Measurements from ENCODE around the gene DNAJB9.

DNAJB9 gene

DNA sequence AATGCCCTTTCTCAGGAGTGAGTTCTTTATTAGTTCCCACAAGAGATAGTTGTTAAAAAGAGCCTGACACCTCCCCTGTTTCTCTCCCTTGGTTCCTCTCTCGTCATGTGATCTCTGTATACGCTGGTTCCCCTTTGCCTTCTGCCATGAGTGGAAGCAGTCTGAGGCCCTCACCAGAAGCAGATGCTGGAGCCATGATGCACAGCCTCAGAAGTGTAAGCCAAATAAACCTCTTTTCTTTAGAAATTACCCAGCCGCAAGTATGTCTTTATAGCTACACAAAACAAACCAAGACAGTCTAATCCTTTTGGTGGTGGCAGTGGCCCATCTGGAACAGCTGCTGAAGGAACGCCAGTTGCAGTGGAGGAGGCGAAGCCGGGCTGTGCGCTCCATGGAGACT is 9.3 kb downstream of the DNAJB9 start:
- TF ChIP-seq, protein P1, sequence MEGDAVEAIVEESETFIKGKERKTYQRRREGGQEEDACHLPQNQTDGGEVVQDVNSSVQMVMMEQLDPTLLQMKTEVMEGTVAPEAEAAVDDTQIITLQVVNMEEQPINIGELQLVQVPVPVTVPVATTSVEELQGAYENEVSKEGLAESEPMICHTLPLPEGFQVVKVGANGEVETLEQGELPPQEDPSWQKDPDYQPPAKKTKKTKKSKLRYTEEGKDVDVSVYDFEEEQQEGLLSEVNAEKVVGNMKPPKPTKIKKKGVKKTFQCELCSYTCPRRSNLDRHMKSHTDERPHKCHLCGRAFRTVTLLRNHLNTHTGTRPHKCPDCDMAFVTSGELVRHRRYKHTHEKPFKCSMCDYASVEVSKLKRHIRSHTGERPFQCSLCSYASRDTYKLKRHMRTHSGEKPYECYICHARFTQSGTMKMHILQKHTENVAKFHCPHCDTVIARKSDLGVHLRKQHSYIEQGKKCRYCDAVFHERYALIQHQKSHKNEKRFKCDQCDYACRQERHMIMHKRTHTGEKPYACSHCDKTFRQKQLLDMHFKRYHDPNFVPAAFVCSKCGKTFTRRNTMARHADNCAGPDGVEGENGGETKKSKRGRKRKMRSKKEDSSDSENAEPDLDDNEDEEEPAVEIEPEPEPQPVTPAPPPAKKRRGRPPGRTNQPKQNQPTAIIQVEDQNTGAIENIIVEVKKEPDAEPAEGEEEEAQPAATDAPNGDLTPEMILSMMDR (IDR thresholded peaks at IDR 0.05), result no peak

DNA sequence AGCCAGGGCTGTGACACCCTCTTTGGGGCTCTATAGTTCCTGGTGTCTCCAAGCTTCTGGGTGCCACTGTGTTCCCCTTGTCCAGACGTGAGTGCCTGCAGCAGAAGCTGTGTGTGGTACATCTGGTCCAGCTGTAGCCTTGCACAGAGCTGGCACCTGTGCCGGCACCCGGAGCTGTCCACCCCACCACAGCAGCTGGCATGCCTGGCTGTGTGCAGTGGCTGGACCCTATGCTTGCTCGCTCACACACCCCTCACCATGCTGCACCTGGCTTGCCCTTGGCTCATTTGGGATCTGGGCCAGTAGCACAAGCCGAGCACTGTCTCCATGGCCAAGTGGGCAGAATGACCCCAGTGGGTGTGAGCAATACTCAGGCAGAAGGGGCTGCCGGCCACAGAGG is 10.6 kb downstream of the DNAJB9 start:
- TF ChIP-seq, protein P1 (IDR thresholded peaks at IDR 0.05), result no peak

DNA sequence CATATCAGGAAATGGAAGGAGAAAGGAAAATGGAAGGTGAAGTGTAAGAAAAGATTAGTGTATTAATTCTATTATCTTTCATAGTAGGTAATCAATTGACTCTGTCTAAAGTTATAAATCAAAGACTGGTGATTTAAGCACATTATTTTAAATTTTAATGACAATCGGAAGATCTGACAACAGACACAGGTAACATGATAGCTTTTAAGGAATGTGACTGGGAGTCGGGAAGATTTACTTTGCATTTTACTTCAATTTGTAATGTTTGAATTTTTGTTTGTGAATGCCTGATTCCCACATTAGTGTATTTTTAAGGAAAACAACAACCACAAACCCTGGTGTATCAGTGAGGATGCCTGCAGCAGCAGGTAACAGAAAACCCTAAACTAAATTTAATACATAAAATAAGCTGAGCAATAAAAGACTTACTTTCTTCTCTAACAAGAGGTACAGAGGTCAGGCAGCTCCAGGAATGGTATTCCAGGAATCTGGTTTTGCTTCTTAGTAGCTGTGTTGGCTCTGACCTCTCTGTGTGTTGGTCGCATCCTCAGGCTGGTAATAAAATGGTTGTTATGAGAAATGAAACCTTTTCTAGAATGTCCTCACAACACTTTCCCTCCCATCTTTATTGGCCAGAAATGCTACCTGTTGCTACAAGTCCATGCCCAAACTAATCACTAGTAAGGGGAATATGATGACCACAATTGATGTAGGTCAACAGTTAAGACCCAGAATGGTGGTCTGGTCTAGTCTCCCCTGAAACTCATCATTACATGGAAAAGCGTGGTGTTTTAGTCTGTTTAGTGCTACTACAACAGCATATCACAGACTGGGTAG is 12.2 kb downstream of the DNAJB9 start:
- TF ChIP-seq, protein P1 (IDR thresholded peaks at IDR 0.05), result no peak

DNA sequence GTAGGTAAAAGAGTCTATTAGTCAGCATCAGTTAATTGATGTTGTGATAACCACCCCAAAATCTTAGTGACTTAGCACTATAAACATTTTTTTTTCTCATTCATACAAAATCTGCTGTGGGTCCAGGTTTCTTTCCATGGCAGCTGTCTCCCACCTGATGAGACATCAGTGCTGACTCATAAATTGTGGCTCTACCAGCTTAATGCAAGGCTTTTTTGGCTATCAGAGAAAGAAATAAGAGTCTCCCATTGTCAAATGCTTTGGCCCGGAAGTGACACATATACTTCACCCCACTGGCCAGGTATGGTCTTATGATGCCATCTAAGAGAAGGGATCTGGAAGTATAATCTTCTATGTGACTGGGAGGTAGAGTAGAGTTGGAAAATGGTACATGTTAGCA is 14.5 kb downstream of the DNAJB9 start:
- TF ChIP-seq, protein P1 (IDR thresholded peaks at IDR 0.05), result no peak

DNA sequence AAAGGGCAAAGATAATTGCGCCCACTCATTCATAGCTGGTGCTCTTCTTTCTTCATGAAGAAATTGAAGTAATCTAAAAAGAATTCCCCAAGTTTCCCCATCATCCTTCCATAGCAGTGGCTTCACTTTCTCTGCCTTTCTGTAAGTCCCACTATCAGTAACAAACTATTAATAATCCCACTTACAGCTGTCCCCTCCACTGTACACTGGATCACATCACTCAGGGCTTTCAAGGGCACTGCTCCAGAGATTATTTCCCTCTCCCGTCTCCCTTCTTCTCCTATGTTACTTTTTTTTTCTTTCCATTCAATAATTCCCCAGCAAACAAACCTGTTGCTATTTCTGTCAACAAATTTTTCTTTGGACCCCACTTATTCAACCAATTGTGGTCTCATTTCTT is 16.2 kb downstream of the DNAJB9 start:
- TF ChIP-seq, protein P1 (IDR thresholded peaks at IDR 0.05), result no peak

DNA sequence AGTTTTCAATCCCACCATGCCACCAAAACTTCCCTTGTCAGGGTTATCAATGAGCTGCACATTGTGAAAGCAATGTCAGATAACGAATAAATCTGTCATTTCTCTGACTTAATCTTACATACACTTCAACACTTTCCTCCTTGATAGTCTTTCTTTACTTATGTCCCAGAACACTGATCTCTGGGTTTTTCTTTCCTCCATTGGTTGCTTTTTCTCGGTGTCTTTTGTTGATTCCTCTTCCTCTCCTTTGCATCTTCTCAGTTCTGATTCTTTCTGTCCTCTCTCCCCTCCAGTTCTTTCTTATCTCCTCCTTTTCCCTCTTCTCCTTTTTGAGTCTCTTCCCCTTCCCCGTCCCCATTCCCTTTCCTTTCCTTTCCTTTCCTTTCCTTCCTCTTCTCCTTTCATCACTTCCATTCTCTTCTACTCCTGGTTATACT is 16.6 kb downstream of the DNAJB9 start:
- TF ChIP-seq, protein P1 (IDR thresholded peaks at IDR 0.05), result no peak

DNA sequence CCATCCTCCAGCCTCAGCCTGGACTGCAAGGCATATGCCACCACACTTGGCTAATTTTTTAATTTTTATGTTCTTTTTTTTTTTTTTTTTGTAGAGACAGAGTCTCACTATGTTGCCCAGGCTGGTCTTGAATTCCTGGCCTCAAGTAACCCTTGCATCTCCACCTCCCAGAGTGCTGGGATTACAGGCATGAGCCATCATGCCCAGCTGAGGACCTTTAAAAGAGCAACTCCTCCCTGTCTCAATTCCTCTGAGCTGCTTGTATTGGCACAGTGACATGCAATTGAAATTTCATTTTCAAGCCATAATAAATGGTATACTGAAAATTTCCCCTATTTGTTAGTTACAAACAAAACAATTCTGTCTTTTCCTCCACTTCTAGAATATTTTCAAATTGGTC is 19.5 kb downstream of the DNAJB9 start:
- TF ChIP-seq, protein P1 (IDR thresholded peaks at IDR 0.05), result no peak
